Hepatocyte (in vitro differentiated cells): ENCODE results near the gene POLR2M. TPM values are rescaled to one million over a fixed set of nuclear protein-coding genes. Genes with fewer than 3 reads are reported as not detected.

Experiments
- DNase-seq: peaks from one replicate; pipeline ENCODE4 v3.0.0-alpha.2; 2016; ENCODE audit warnings: low spot score
- H2AFZ ChIP-seq: fragments of 200-600 bp; sonication (generic); 2 replicates; pipeline ENCODE4 v1.6.0; 2016; ENCODE audit warnings: antibody characterized with exemption, mild to moderate bottlenecking
- H3K27ac ChIP-seq: fragments of 200-600 bp; sonication (generic); 2 replicates; pipeline ENCODE4 v1.5.1; 2016; ENCODE audit warnings: mild to moderate bottlenecking
- H3K27me3 ChIP-seq: fragments of 200-600 bp; sonication (generic); 2 replicates; pipeline ENCODE4 v1.6.1; 2016
- H3K36me3 ChIP-seq: fragments of 200-600 bp; sonication (generic); replicated peaks from 2 replicates; pipeline ENCODE4 v1.5.1; 2016; ENCODE audit warnings: low read depth; ENCODE audit not compliant: insufficient read depth
- H3K4me1 ChIP-seq: fragments of 200-600 bp; sonication (generic); 2 replicates; pipeline ENCODE4 v1.5.1; 2016; ENCODE audit warnings: mild to moderate bottlenecking, moderate library complexity; ENCODE audit not compliant: insufficient read depth
- H3K4me2 ChIP-seq: fragments of 200-600 bp; sonication (generic); 2 replicates; pipeline ENCODE4 v1.6.0; 2016
- H3K4me3 ChIP-seq: fragments of 200-600 bp; sonication (generic); 2 replicates; pipeline ENCODE4 v1.5.1; 2016; ENCODE audit warnings: mild to moderate bottlenecking
- H3K79me2 ChIP-seq: fragments of 200-600 bp; sonication (generic); 2 replicates; pipeline ENCODE4 v1.6.0; 2017; ENCODE audit warnings: mild to moderate bottlenecking
- H3K9me2 ChIP-seq: fragments of 200-600 bp; sonication (generic); replicated peaks from 2 replicates; pipeline ENCODE4 v1.6.0; 2017; ENCODE audit warnings: mild to moderate bottlenecking; ENCODE audit not compliant: insufficient read depth
- H3K9me3 ChIP-seq: fragments of 200-600 bp; sonication (generic); 2 replicates; pipeline ENCODE4 v1.5.1; 2016; ENCODE audit warnings: low read depth, mild to moderate bottlenecking
- H4K20me1 ChIP-seq: fragments of 200-600 bp; sonication (generic); 2 replicates; pipeline ENCODE4 v1.6.0; 2016; ENCODE audit warnings: mild to moderate bottlenecking; ENCODE audit not compliant: insufficient read depth, poor library complexity, severe bottlenecking
- EZH2 ChIP-seq: fragments of 200-600 bp; sonication (generic); IDR thresholded peaks from 2 replicates; pipeline ENCODE4 v1.6.1; 2016; ENCODE audit warnings: antibody characterized with exemption, mild to moderate bottlenecking, borderline replicate concordance
- EZH2phosphoT487 ChIP-seq: fragments of 200-600 bp; sonication (generic); IDR thresholded peaks from one replicate; pipeline ENCODE4 v1.6.1; 2018; ENCODE audit warnings: antibody characterized with exemption, mild to moderate bottlenecking, low read depth, moderate library complexity; ENCODE audit not compliant: unreplicated experiment, severe bottlenecking
- WGBS: methylation state at CpG from one replicate; pipeline ENCODE4 v1.1.6; 2016; ENCODE audit warnings: low lambda C conversion rate; ENCODE audit errors: missing lambda C conversion rate; 5-methylcytosine and 5-hydroxymethylcytosine counted together
- polyA plus RNA-seq: library from polyadenylated mRNA; unstranded; fragments of >200 nt; fragmentation: Nextera tagmentation; extraction: Ambion mirVana; gene quantifications from 2 replicates; pipeline ENCODE4 v1.2.1, GENCODE V29; 2016
- total RNA-seq: library from RNA; depleted of rRNA; stranded (reverse); fragments of >200 nt; gene quantifications from 2 replicates; pipeline ENCODE4 v1.2.3, GENCODE V29; 2014
- TF ChIP-seq, protein P1 (sequence below): fragments of 200-600 bp; sonication (generic); IDR thresholded peaks from 2 replicates; pipeline ENCODE4 v1.5.1; 2016; ENCODE audit warnings: antibody characterized with exemption, mild to moderate bottlenecking; ENCODE audit not compliant: poor library complexity

The POLR2M gene
- total and polyA plus RNA-seq, 2 experiments from 2014 or later = 27.0 to 145 TPM

DNA sequence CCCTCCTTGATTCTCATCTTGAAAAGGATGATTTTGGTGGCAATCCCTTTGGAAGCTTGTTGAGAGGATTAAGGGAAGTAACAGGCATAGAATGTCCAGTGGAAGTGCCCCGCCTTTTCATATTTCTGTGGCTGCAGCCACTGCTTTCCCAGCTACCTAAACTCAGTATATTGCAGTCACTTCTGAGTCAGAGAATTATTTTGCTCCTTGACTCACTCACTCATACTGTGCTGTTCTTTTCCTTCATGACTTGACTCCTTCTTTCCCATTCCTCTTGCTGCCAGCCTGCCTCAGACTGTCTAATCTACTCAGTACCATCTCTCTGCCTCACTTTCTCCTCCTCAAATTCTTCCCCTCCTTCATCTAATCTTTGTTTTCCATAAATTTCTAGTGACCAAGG lies 26.5 kb upstream of the POLR2M start:
- Histone ChIP-seq H3K79me2 (no peaks in the 10 kb centered on the region), H3K4me2 (no peak overlapping the region), H4K20me1 (no peaks in the 10 kb centered on the region), H2AFZ (no peak overlapping the region), H3K9me3 (no peaks in the 10 kb centered on the region), H3K27me3 (no peaks in the 10 kb centered on the region), H3K27ac (no peak overlapping the region), H3K4me3 (no peak overlapping the region), H3K9me2 (no peaks in the 10 kb centered on the region), H3K36me3 (no peaks in the 10 kb centered on the region), H3K4me1 (peaks cover 10% of the 10 kb centered on the region)
- TF ChIP-seq, protein P1, sequence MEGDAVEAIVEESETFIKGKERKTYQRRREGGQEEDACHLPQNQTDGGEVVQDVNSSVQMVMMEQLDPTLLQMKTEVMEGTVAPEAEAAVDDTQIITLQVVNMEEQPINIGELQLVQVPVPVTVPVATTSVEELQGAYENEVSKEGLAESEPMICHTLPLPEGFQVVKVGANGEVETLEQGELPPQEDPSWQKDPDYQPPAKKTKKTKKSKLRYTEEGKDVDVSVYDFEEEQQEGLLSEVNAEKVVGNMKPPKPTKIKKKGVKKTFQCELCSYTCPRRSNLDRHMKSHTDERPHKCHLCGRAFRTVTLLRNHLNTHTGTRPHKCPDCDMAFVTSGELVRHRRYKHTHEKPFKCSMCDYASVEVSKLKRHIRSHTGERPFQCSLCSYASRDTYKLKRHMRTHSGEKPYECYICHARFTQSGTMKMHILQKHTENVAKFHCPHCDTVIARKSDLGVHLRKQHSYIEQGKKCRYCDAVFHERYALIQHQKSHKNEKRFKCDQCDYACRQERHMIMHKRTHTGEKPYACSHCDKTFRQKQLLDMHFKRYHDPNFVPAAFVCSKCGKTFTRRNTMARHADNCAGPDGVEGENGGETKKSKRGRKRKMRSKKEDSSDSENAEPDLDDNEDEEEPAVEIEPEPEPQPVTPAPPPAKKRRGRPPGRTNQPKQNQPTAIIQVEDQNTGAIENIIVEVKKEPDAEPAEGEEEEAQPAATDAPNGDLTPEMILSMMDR = no peak
- DNase-seq = peak; percentile 18
- WGBS = 92% methylated on average over 1 of the region's 1 CpG

DNA sequence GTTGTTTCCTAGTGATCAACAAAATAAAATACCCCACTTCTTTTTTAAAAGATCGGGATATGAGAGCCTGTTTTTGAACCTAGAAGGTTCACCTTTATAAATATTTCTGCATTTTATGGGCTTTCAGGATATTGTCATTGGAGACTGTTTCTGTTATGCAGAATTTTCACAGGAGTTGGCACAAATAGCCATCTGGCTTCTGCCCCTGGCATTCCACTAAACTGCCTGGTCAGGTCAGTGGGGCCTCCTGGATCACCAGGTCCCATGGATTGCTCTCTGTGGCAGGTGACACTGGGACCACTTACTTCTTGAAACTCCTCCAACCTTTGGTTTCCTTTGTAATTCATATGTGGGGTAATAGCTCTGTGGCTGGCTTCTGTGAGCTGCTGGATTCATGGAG lies 25.5 kb upstream of the POLR2M start:
- Histone ChIP-seq H2AFZ (no peak overlapping the region), H3K9me2 (no peaks in the 10 kb centered on the region), H3K27ac (no peak overlapping the region), H3K27me3 (no peaks in the 10 kb centered on the region), H3K79me2 (no peaks in the 10 kb centered on the region), H3K4me2 (no peak overlapping the region), H4K20me1 (no peaks in the 10 kb centered on the region), H3K4me1 (peaks cover 3% of the 10 kb centered on the region), H3K9me3 (no peaks in the 10 kb centered on the region), H3K36me3 (no peaks in the 10 kb centered on the region), H3K4me3 (no peak overlapping the region)
- no peak for DNase-seq
- 97% methylated on average over 1 of the region's 1 CpG for WGBS
- TF ChIP-seq EZH2 (no peak), EZH2phosphoT487 (no peak)
- TF ChIP-seq, protein P1 = no peak

DNA sequence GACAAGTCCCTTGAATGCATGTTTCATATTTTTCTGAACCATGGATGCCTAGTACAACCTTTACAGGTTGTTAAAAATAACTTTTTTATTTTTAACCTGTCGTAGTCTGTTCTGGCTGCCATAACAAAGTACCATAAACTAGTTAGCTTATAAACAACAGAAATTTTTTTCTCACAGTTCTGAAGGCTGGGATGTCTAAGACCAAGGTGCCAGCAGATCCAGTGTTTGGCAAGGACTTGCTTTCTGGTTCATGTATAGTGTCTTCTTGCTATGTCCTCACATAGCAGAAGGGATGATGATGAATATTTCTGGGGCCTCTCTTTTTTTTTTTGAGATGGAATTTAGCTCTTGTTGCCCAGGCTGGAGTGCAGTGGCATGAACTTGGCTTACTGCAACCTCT lies 23.0 kb upstream of the POLR2M start:
- no peaks in the 10 kb centered on the region for H3K9me3 ChIP-seq
- no peak for TF ChIP-seq EZH2
- TF ChIP-seq, protein P1 = no peak
- no peak for TF ChIP-seq EZH2phosphoT487
- H3K4me3 ChIP-seq = no peak overlapping the region
- H3K9me2 ChIP-seq = no peaks in the 10 kb centered on the region
- H3K4me1 ChIP-seq = no peaks in the 10 kb centered on the region
- no peaks in the 10 kb centered on the region for H3K36me3 ChIP-seq
- H4K20me1 ChIP-seq = no peaks in the 10 kb centered on the region
- H2AFZ ChIP-seq = no peak overlapping the region
- DNase-seq = no peak
- H3K27me3 ChIP-seq = no peaks in the 10 kb centered on the region
- H3K4me2 ChIP-seq = no peak overlapping the region
- no peak overlapping the region for H3K27ac ChIP-seq
- WGBS = 89% methylated on average over 1 of the region's 1 CpG
- no peaks in the 10 kb centered on the region for H3K79me2 ChIP-seq

DNA sequence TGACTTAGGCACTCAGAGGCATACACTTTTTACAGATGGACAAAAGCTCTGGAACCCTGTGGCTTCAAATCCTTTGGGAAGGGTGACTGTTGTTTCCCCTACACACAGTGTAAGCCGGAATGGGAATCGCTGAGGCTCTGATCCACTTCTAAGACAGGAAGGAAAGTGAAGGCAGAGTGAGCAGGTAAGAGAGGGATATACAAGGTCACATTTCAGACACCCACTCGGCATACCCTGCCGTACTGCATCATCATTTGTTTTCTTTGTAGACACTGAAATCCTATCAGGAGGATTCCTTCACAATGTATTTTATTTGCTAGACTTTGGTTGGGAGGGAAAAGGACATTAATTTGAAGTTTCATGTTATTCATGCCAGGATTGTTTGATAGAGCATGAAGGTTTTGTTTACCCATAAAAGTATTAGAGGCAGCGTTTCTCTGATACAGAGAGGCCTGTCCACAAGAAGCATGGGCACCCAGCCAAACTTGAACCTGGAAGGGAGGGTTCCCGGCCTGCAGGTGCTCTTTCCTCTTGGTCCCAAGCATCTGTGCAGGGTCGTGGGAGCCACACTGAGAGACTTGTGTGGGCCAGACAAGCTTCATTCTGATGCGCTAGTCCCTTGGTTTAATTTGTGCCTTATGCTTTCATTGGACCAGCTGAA lies 21.9 kb upstream of the POLR2M start:
- Histone ChIP-seq H2AFZ (no peak overlapping the region), H3K27ac (no peak overlapping the region), H3K27me3 (no peaks in the 10 kb centered on the region), H3K79me2 (no peaks in the 10 kb centered on the region), H3K9me2 (no peaks in the 10 kb centered on the region), H3K36me3 (no peaks in the 10 kb centered on the region), H3K4me3 (no peak overlapping the region), H3K4me1 (no peaks in the 10 kb centered on the region), H3K4me2 (no peak overlapping the region), H4K20me1 (no peaks in the 10 kb centered on the region), H3K9me3 (no peaks in the 10 kb centered on the region)
- no peak for DNase-seq
- WGBS = 87% methylated on average over 8 of the region's 8 CpGs
- TF ChIP-seq EZH2 (no peak), EZH2phosphoT487 (no peak)
- TF ChIP-seq, protein P1 = no peak
